22Rv1 (cell line): Measurements from ENCODE around the gene UBB.

Experiments
- H3K27ac ChIP-seq: fragments of 450-650 bp; 2 replicates; pipeline ENCODE4 v1.5.1; 2017
- ZFX ChIP-seq: fragments of 450-650 bp; IDR thresholded peaks from 2 replicates; pipeline ENCODE4 v1.6.1; 2017; ENCODE audit warnings: antibody characterized with exemption, borderline replicate concordance
- TF ChIP-seq, protein P1 (sequence below): fragments of 450-650 bp; IDR thresholded peaks from 2 replicates; pipeline ENCODE4 v1.5.1; 2017; ENCODE audit warnings: mild to moderate bottlenecking

UBB gene

DNA sequence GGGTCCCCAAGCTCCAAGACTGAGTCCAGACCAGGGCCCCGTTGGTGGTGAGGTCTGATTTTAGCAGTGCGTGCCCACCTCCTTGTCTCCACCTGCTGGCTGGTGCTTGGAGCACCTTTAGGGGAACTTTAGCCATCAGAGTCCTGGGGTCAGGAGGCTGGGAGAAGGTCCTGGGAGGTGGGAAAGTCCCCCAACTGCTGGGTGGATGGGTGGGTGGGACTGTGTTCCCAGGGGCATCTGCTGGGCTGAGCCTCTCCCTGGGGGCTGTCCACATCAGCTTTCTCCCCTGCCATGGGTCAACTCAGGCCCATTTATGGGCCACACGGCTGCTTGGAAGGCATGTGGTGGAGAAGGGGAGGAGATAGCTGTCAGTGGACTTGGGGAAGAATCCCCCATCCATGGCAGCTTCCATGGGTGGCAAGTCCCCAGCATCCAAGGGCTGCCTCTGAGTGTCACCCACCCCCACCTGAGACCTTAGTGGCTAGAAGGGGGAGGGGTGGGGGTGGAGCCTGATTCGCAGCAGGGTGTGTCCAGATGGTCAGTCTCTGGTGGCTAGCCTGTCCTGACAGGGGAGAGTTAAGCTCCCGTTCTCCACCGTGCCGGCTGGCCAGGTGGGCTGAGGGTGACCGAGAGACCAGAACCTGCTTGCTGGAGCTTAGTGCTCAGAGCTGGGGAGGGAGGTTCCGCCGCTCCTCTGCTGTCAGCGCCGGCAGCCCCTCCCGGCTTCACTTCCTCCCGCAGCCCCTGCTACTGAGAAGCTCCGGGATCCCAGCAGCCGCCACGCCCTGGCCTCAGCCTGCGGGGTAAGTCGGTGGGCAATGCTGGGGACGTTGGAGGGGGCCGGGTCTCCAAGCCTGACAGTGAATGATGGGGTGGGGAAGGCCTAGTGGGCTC, 34.4 kb downstream of the UBB start, which contains the start of gene TRPV2:
TRPV2 (plus strand) TSS at position 541 of the 894 bp plus-strand sequence. CDS start 2,098 bp downstream, outside the sequence.
- H3K27ac ChIP-seq = no peak within 1 kb of the TSS
- TF ChIP-seq, protein P1, sequence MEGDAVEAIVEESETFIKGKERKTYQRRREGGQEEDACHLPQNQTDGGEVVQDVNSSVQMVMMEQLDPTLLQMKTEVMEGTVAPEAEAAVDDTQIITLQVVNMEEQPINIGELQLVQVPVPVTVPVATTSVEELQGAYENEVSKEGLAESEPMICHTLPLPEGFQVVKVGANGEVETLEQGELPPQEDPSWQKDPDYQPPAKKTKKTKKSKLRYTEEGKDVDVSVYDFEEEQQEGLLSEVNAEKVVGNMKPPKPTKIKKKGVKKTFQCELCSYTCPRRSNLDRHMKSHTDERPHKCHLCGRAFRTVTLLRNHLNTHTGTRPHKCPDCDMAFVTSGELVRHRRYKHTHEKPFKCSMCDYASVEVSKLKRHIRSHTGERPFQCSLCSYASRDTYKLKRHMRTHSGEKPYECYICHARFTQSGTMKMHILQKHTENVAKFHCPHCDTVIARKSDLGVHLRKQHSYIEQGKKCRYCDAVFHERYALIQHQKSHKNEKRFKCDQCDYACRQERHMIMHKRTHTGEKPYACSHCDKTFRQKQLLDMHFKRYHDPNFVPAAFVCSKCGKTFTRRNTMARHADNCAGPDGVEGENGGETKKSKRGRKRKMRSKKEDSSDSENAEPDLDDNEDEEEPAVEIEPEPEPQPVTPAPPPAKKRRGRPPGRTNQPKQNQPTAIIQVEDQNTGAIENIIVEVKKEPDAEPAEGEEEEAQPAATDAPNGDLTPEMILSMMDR = peak; percentile 49
- TF ChIP-seq ZFX = no peak

DNA sequence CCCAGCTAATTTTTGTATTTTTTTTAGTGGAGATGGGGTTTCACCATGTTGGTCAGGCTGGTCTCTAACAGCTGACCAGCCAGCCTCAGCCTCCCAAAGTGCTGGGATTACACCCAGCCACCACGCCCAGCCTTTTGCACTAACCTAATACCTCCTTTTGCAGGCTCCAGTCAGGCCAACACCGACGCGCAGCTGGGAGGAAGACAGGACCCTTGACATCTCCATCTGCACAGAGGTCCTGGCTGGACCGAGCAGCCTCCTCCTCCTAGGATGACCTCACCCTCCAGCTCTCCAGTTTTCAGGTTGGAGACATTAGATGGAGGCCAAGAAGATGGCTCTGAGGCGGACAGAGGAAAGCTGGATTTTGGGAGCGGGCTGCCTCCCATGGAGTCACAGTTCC, 36.5 kb downstream of the UBB start:
- H3K27ac ChIP-seq = no peak overlapping the region
- TF ChIP-seq, protein P1 = no peak
- no peak for TF ChIP-seq ZFX

DNA sequence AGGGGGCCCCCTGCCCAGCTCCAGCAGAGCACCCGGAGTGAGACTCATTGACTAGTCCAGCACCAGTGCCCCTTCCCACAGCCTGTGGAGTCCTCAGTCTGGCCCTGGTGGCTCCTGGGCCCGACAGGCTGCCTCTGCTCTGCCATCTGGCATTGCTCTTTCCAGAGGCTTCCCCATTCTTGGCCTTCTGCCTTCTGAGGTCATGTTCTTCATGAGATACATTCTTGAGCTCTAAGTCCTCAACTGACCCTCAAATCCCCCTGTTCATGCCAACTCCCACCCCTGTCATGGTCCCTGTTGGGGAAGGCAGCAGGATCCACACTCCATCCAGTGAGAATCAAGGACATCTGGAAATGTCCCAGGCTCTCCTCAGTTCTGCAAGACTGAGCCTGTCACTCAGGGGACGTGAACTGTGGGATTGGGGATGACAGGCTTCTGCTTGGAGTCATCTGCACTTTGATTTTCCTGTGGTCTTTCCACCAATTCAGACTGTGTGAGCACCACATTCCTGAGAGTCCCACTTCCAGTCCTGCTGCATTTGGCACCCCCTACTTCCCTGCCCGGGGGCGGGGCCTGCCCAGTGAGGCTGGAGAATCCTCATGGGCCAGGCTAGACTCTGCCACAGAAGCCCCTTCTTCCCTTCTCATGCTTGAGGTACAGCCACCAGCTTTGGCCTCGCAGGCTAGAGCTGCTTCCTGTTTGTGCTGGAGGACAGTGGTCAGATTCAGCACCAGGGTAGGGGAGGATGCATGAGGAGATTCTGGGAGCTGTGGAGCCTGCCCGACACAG, 37.2 kb downstream of the UBB start:
- TF ChIP-seq, protein P1 = no peak
- no peak for TF ChIP-seq ZFX
- no peak overlapping the region for H3K27ac ChIP-seq

GRCh38 chr17:16418685-16419068, 37.8 kb downstream of the UBB start:
- no peak overlapping the region for H3K27ac ChIP-seq
- TF ChIP-seq, protein P1 = no peak
- TF ChIP-seq ZFX = no peak

- no peak for TF ChIP-seq ZFX
- TF ChIP-seq, protein P1 = no peak
- no peak overlapping the region for H3K27ac ChIP-seq
These were observed 38.4 kb downstream of the UBB start for GRCh38 chr17:16419074-16419928.

DNA sequence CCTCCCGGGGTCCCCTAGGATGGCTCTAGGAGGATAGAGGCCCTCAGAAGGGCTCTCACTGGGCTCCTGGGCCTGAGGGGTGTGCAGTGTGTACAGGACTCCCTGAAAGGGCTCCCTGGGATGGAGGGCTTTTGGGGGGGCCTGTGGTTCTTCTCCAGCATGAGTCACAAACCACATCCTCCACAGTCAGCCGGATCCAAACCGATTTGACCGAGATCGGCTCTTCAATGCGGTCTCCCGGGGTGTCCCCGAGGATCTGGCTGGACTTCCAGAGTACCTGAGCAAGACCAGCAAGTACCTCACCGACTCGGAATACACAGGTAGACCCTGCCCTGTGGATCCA, 39.0 kb downstream of the UBB start:
- H3K27ac ChIP-seq = no peak overlapping the region
- TF ChIP-seq, protein P1 = no peak
- TF ChIP-seq ZFX = no peak
